Astrocyte (in vitro differentiated cells and primary cell): Measurements from ENCODE around the gene NKAIN2. TPM values are rescaled to one million over a fixed set of nuclear protein-coding genes. Genes with fewer than 3 reads are reported as not detected.

Experiments
- DNase-seq: peaks from one replicate; pipeline ENCODE4 v3.0.0-alpha.2; 2010; ENCODE audit warnings: low read depth
- FAIRE-seq: peaks from 2 replicates; lab custom pipeline; 2011; peaks lifted over from hg19 to GRCh38; lab: Jason Lieb, UNC
- H2AFZ ChIP-seq: 2 replicates; pipeline ENCODE4 v1.6.0; 2012; ENCODE audit warnings: low read depth, low read length, inconsistent platforms
- H3K27ac ChIP-seq: 2 replicates; pipeline ENCODE4 v1.5.1; 2011; ENCODE audit warnings: low read depth, low read length, inconsistent platforms
- H3K27me3 ChIP-seq: 2 replicates; pipeline ENCODE4 v1.6.0; 2011; ENCODE audit warnings: low read length, inconsistent platforms; ENCODE audit not compliant: insufficient read depth
- H3K36me3 ChIP-seq: 2 replicates; pipeline ENCODE4 v1.5.1; 2011; ENCODE audit warnings: low read length, inconsistent platforms; ENCODE audit not compliant: insufficient read depth
- H3K4me1 ChIP-seq: 2 replicates; pipeline ENCODE4 v1.5.1; 2011; ENCODE audit warnings: low read length, inconsistent platforms; ENCODE audit not compliant: insufficient read depth
- H3K4me2 ChIP-seq: 2 replicates; pipeline ENCODE4 v1.6.0; 2012; ENCODE audit warnings: low read length, inconsistent platforms
- H3K4me3 ChIP-seq: 2 replicates; pipeline ENCODE4 v1.5.1; 2011; ENCODE audit warnings: low read depth, mild to moderate bottlenecking, low read length, inconsistent platforms; ENCODE audit not compliant: insufficient read depth
- H3K79me2 ChIP-seq: 2 replicates; pipeline ENCODE4 v1.6.0; 2012; ENCODE audit warnings: mild to moderate bottlenecking, low read length, inconsistent platforms; ENCODE audit not compliant: insufficient read depth
- H3K9ac ChIP-seq: 2 replicates; pipeline ENCODE4 v1.6.0; 2012; ENCODE audit warnings: mild to moderate bottlenecking, low read length, inconsistent platforms
- H3K9me3 ChIP-seq: 2 replicates; pipeline ENCODE4 v1.5.1; 2012; ENCODE audit warnings: low read depth, mild to moderate bottlenecking, low read length, inconsistent platforms; ENCODE audit not compliant: insufficient read depth
- H4K20me1 ChIP-seq: 2 replicates; pipeline ENCODE4 v1.6.0; 2012; ENCODE audit warnings: low read length, inconsistent platforms; ENCODE audit not compliant: insufficient read depth
- H3K27ac Mint-ChIP-seq: one replicate; pipeline ENCODE4 v1.8.0; 2021; ENCODE audit warnings: mild to moderate bottlenecking, mixed read lengths; ENCODE audit not compliant: unreplicated experiment
- H3K27me3 Mint-ChIP-seq: one replicate; pipeline ENCODE4 v1.8.0; 2021; ENCODE audit warnings: low read depth, mixed read lengths; ENCODE audit not compliant: unreplicated experiment
- H3K36me3 Mint-ChIP-seq: one replicate; pipeline ENCODE4 v1.8.0; 2021; ENCODE audit warnings: low read depth, mixed read lengths; ENCODE audit not compliant: unreplicated experiment
- H3K4me1 Mint-ChIP-seq: one replicate; pipeline ENCODE4 v1.8.0; 2021; ENCODE audit warnings: low read depth, mixed read lengths; ENCODE audit not compliant: unreplicated experiment
- H3K4me3 Mint-ChIP-seq: one replicate; pipeline ENCODE4 v1.8.0; 2021; ENCODE audit warnings: mild to moderate bottlenecking, moderate library complexity, mixed read lengths; ENCODE audit not compliant: unreplicated experiment
- H3K9me3 Mint-ChIP-seq: one replicate; pipeline ENCODE4 v1.8.0; 2021; ENCODE audit warnings: mild to moderate bottlenecking, mixed read lengths; ENCODE audit not compliant: unreplicated experiment
- EZH2 ChIP-seq: IDR thresholded peaks from 2 replicates; pipeline ENCODE4 v1.6.1; 2012; ENCODE audit warnings: mild to moderate bottlenecking, low read length, inconsistent platforms; ENCODE audit not compliant: insufficient read depth
- total RNA-seq: library from RNA; stranded (reverse); gene quantifications from 2 replicates; pipeline ENCODE4 v1.2.1, GENCODE V29; 2021
- TF ChIP-seq, protein P1 (sequence below): IDR thresholded peaks from 2 replicates; pipeline ENCODE4 v1.5.1; 2011; ENCODE audit warnings: low read depth, mild to moderate bottlenecking, inconsistent platforms, low read length, moderate library complexity; ENCODE audit not compliant: insufficient read depth

The NKAIN2 gene
- total RNA-seq, 1 donor from 2014 or later = 0.07 TPM

DNA sequence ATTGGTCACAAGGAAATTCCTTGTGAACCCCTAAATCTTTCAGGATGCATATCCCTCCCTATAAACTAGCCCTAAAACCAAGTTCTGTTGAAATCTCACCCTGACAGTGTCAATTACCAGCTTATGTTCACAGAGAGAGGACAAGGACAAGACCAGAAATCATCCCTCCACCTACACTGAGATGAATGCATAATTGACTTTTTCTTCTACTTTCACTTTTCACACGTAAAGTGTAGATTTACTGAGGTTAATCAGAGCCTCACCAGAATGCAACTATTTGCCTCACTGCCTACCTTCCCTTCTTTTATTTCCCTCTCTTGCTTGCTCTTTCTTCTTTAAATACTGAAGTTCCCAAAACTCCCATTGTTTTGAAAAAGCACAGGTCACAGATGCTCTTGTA is 15.3 kb upstream of the NKAIN2 start:
- Histone ChIP-seq H3K4me2 (no peak overlapping the region), H4K20me1 (no peaks in the 10 kb centered on the region), H3K27ac (no peak overlapping the region), H3K27me3 (no peaks in the 10 kb centered on the region), H3K9ac (no peak overlapping the region), H3K36me3 (no peaks in the 10 kb centered on the region), H3K4me3 (no peak overlapping the region), H2AFZ (no peak overlapping the region), H3K79me2 (no peaks in the 10 kb centered on the region), H3K4me1 (no peaks in the 10 kb centered on the region), H3K9me3 (no peaks in the 10 kb centered on the region)
- H3K27ac Mint-ChIP-seq = no peak overlapping the region
- DNase-seq (no peak), FAIRE-seq (no peak)
- H3K27me3 Mint-ChIP-seq = peaks cover 2% of the 10 kb centered on the region
- H3K4me3 Mint-ChIP-seq = no peak overlapping the region
- TF ChIP-seq, protein P1, sequence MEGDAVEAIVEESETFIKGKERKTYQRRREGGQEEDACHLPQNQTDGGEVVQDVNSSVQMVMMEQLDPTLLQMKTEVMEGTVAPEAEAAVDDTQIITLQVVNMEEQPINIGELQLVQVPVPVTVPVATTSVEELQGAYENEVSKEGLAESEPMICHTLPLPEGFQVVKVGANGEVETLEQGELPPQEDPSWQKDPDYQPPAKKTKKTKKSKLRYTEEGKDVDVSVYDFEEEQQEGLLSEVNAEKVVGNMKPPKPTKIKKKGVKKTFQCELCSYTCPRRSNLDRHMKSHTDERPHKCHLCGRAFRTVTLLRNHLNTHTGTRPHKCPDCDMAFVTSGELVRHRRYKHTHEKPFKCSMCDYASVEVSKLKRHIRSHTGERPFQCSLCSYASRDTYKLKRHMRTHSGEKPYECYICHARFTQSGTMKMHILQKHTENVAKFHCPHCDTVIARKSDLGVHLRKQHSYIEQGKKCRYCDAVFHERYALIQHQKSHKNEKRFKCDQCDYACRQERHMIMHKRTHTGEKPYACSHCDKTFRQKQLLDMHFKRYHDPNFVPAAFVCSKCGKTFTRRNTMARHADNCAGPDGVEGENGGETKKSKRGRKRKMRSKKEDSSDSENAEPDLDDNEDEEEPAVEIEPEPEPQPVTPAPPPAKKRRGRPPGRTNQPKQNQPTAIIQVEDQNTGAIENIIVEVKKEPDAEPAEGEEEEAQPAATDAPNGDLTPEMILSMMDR = no peak
- TF ChIP-seq EZH2 = no peak
- no peaks in the 10 kb centered on the region for H3K9me3 Mint-ChIP-seq
- H3K4me1 Mint-ChIP-seq = no peaks in the 10 kb centered on the region
- H3K36me3 Mint-ChIP-seq = no peaks in the 10 kb centered on the region

DNA sequence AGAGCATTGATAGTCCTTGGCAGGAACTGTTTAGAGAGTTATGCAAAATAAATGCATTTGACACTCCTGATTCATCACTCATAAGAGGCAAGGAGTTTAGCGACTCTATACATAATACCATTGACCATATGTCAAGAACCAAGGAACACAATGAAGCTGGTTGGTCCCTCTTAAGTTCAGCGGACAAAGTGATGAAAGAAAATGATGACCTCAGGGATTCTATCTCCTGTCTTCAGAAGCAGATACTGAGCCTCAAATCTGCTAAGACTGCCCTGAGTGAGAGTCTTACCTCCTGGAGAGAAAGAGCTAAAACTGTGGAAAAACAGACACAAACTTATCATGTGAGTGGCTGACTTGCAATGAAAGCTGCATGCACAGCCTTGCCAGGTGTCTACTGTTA is 9.5 kb upstream of the NKAIN2 start:
- H3K4me1 ChIP-seq = no peaks in the 10 kb centered on the region
- no peak overlapping the region for H3K4me3 ChIP-seq
- TF ChIP-seq, protein P1 = no peak
- TF ChIP-seq EZH2 = no peak
- no peak for FAIRE-seq
- H3K79me2 ChIP-seq = no peaks in the 10 kb centered on the region
- DNase-seq = no peak
- H3K27ac Mint-ChIP-seq = no peak overlapping the region
- no peaks in the 10 kb centered on the region for H3K36me3 Mint-ChIP-seq
- H2AFZ ChIP-seq = no peak overlapping the region
- no peaks in the 10 kb centered on the region for H3K36me3 ChIP-seq
- no peaks in the 10 kb centered on the region for H3K4me1 Mint-ChIP-seq
- H3K9me3 Mint-ChIP-seq = peaks cover 3% of the 10 kb centered on the region
- no peaks in the 10 kb centered on the region for H4K20me1 ChIP-seq
- H3K4me3 Mint-ChIP-seq = no peak overlapping the region
- H3K27me3 ChIP-seq = no peaks in the 10 kb centered on the region
- no peak overlapping the region for H3K4me2 ChIP-seq
- H3K27me3 Mint-ChIP-seq = no peaks in the 10 kb centered on the region
- H3K9me3 ChIP-seq = no peaks in the 10 kb centered on the region
- H3K9ac ChIP-seq = no peak overlapping the region
- no peak overlapping the region for H3K27ac ChIP-seq

DNA sequence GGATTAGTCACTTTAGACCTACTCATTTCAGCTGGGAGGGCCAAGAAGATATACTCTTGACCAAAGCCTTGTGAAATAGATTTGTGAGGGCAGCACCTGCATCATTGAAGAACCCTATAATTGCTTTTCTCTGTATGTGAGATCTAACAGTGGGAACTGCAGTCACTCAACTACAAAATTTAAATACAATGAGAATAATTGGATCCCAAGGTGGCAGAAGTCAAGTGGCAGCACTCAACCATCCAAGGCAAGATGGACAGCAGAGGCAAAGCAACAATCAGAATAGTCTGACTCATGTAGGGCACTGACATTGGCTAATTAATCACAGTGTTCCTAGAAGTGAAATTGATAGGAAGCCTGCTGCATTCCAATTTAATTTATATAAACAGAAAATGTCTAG is 8.9 kb upstream of the NKAIN2 start:
- no peaks in the 10 kb centered on the region for H3K27me3 ChIP-seq
- FAIRE-seq = no peak
- H3K79me2 ChIP-seq = no peaks in the 10 kb centered on the region
- Mint-ChIP-seq H3K27me3 (no peaks in the 10 kb centered on the region), H3K9me3 (peaks cover 3% of the 10 kb centered on the region), H3K4me1 (no peaks in the 10 kb centered on the region), H3K4me3 (no peak overlapping the region), H3K27ac (no peak overlapping the region), H3K36me3 (no peaks in the 10 kb centered on the region)
- no peak overlapping the region for H2AFZ ChIP-seq
- no peaks in the 10 kb centered on the region for H3K9me3 ChIP-seq
- H4K20me1 ChIP-seq = no peaks in the 10 kb centered on the region
- no peaks in the 10 kb centered on the region for H3K36me3 ChIP-seq
- H3K9ac ChIP-seq = no peak overlapping the region
- H3K27ac ChIP-seq = no peak overlapping the region
- TF ChIP-seq EZH2 = no peak
- TF ChIP-seq, protein P1 = no peak
- DNase-seq = no peak
- no peaks in the 10 kb centered on the region for H3K4me1 ChIP-seq
- no peak overlapping the region for H3K4me3 ChIP-seq
- no peak overlapping the region for H3K4me2 ChIP-seq
